ENCODE data around the gene ATP2C2. TPM values are rescaled to one million over a fixed set of nuclear protein-coding genes. Genes with fewer than 3 reads are reported as not detected.
"Not testable (repeated sequence)": the region's sequence is repeated elsewhere in the genome, so short reads cannot be mapped to it uniquely, and the experiment has no call there.

Gene ATP2C2
- total RNA-seq, 1 donor from 2014 or later: 17.9 TPM

- H3K36me3 ChIP-seq (ENCODE audit: control insufficient read depth, insufficient read depth, low read length): no peaks in the 10 kb centered on the region
- no peak for TF ChIP-seq CTCF (IDR thresholded peaks at IDR 0.05; ENCODE audit: insufficient read depth, low read length, poor library complexity, severe bottlenecking)
- H3K27me3 ChIP-seq (ENCODE audit: control insufficient read depth, insufficient read depth, low read length): peaks cover 2% of the 10 kb centered on the region
- no peak overlapping the region for H3K4me3 ChIP-seq (ENCODE audit: low read depth, low read length)
- no peak for DNase-seq (ENCODE audit: low read depth)
Observed at GRCh38 chr16:84386047-84386446, 17.7 kb downstream of the ATP2C2 start.

GRCh38 chr16:84387021-84387420 is 18.7 kb downstream of the ATP2C2 start:
- DNase-seq (ENCODE audit: low read depth): no peak
- Histone ChIP-seq H3K36me3 (ENCODE audit: control insufficient read depth, insufficient read depth, low read length) (no peaks in the 10 kb centered on the region), H3K27me3 (ENCODE audit: control insufficient read depth, insufficient read depth, low read length) (peaks cover 2% of the 10 kb centered on the region), H3K4me3 (ENCODE audit: low read depth, low read length) (no peak overlapping the region)
- no peak for TF ChIP-seq CTCF (IDR thresholded peaks at IDR 0.05; ENCODE audit: insufficient read depth, low read length, poor library complexity, severe bottlenecking)

GRCh38 chr16:84390131-84390785 is 21.9 kb downstream of the ATP2C2 start:
- peaks cover 2% of the 10 kb centered on the region for H3K27me3 ChIP-seq (ENCODE audit: control insufficient read depth, insufficient read depth, low read length)
- H3K4me3 ChIP-seq (ENCODE audit: low read depth, low read length): no peak overlapping the region
- TF ChIP-seq CTCF (IDR thresholded peaks at IDR 0.05; ENCODE audit: insufficient read depth, low read length, poor library complexity, severe bottlenecking): no peak

GRCh38 chr16:84391151-84392030 is 23.1 kb downstream of the ATP2C2 start:
- DNase-seq (ENCODE audit: low read depth): no peak
- H3K27me3 ChIP-seq (ENCODE audit: control insufficient read depth, insufficient read depth, low read length): peaks cover 2% of the 10 kb centered on the region
- TF ChIP-seq CTCF (IDR thresholded peaks at IDR 0.05; ENCODE audit: insufficient read depth, low read length, poor library complexity, severe bottlenecking): no peak
- H3K36me3 ChIP-seq (ENCODE audit: control insufficient read depth, insufficient read depth, low read length): no peaks in the 10 kb centered on the region
- no peak overlapping the region for H3K4me3 ChIP-seq (ENCODE audit: low read depth, low read length)

More at GRCh38 chr16:84390131-84390785, 21.9 kb downstream of the ATP2C2 start:
- H3K36me3 ChIP-seq (ENCODE audit: control insufficient read depth, insufficient read depth, low read length): no peaks in the 10 kb centered on the region
- no peak for DNase-seq (ENCODE audit: low read depth)

- no peak for TF ChIP-seq CTCF (IDR thresholded peaks at IDR 0.05; ENCODE audit: insufficient read depth, low read length, poor library complexity, severe bottlenecking)
- Histone ChIP-seq H3K27me3 (ENCODE audit: control insufficient read depth, insufficient read depth, low read length) (peaks cover 2% of the 10 kb centered on the region), H3K4me3 (ENCODE audit: low read depth, low read length) (no peak overlapping the region), H3K36me3 (ENCODE audit: control insufficient read depth, insufficient read depth, low read length) (no peaks in the 10 kb centered on the region)
- DNase-seq (ENCODE audit: low read depth): no peak
Observed at GRCh38 chr16:84392031-84392360, 23.7 kb downstream of the ATP2C2 start.

GRCh38 chr16:84396082-84396481 is 27.7 kb downstream of the ATP2C2 start:
- H3K36me3 ChIP-seq (ENCODE audit: control insufficient read depth, insufficient read depth, low read length); DNase-seq (ENCODE audit: low read depth); H3K4me3 ChIP-seq (ENCODE audit: low read depth, low read length); H3K27me3 ChIP-seq (ENCODE audit: control insufficient read depth, insufficient read depth, low read length): not testable (repeated sequence)

Data from kidney epithelial cell (primary cell).